GM19455 (cell line): ENCODE data around the gene FHOD1.

ENCODE experiments used
- ATAC-seq: cut with Tn5 transposase; IDR thresholded peaks from one replicate; pipeline ENCODE4 v1.9.1; 2021; ENCODE audit not compliant: unreplicated experiment

The FHOD1 gene

GRCh38 chr16:67247192-67248072 is at the start of gene FHOD1:
TSS of gene FHOD1 (minus strand) at chr16:67247481. CDS start at chr16:67247410, 71 bp downstream.
- ATAC-seq, result peak; percentile 45

- ATAC-seq, result no peak
Observed at GRCh38 chr16:67296420-67296819, 49.1 kb upstream of the FHOD1 start.

GRCh38 chr16:67294938-67295361 is 47.7 kb upstream of the FHOD1 start:
- no peak for ATAC-seq

GRCh38 chr16:67294171-67294757 is 47.0 kb upstream of the FHOD1 start:
- no peak for ATAC-seq

- no peak for ATAC-seq
Observed at GRCh38 chr16:67291461-67291860, 44.2 kb upstream of the FHOD1 start.

GRCh38 chr16:67287960-67288359 is 40.7 kb upstream of the FHOD1 start:
- ATAC-seq, result no peak

- ATAC-seq, result no peak
Observed at GRCh38 chr16:67286441-67287235, 39.4 kb upstream of the FHOD1 start.

- ATAC-seq, result no peak
Observed at GRCh38 chr16:67284699-67285646, 37.7 kb upstream of the FHOD1 start.

- no peak for ATAC-seq
Observed at GRCh38 chr16:67283826-67284555, 36.7 kb upstream of the FHOD1 start.

GRCh38 chr16:67283039-67283825 is 36.0 kb upstream of the FHOD1 start:
- no peak for ATAC-seq

GRCh38 chr16:67282447-67282805 is 35.1 kb upstream of the FHOD1 start:
- no peak for ATAC-seq

GRCh38 chr16:67281536-67282446 is 34.5 kb upstream of the FHOD1 start:
- ATAC-seq, result no peak

- no peak for ATAC-seq
Observed at GRCh38 chr16:67280090-67281015, 33.1 kb upstream of the FHOD1 start.

- peak; percentile 72 for ATAC-seq
Observed at GRCh38 chr16:67279296-67280089, 32.2 kb upstream of the FHOD1 start, which contains the start of gene PLEKHG4. TSS of gene PLEKHG4 (plus strand) at chr16:67279532. CDS start at chr16:67280045, 513 bp downstream.

- peak; percentile 41 for ATAC-seq
Observed at GRCh38 chr16:67278773-67279295, 31.6 kb upstream of the FHOD1 start.
